Lower lobe of right lung (tissue), 2 donors: Measurements from ENCODE around the gene TWSG1. TPM values are rescaled to one million over a fixed set of nuclear protein-coding genes. Genes with fewer than 3 reads are reported as not detected.

Experiments
- ATAC-seq, 2 donors: fragments of 200-7000 bp; cut with Tn5 transposase; one replicate each; pipeline ENCODE4 v1.9.1; 2020 to 2022; ENCODE audit warnings: mild to moderate bottlenecking in 2 of 2, moderate library complexity in 2 of 2
- DNase-seq: peaks from one replicate; pipeline ENCODE4 v3.0.0-alpha.2; 2020
- H3K27ac ChIP-seq: fragments of 200-600 bp; one replicate; pipeline ENCODE4 v1.8.0; 2022
- H3K27me3 ChIP-seq: fragments of 200-600 bp; one replicate; pipeline ENCODE4 v1.8.0; 2022; ENCODE audit warnings: low read depth
- H3K36me3 ChIP-seq: fragments of 200-600 bp; one replicate; pipeline ENCODE4 v1.8.0; 2022; ENCODE audit warnings: mild to moderate bottlenecking
- H3K4me1 ChIP-seq: fragments of 200-600 bp; one replicate; pipeline ENCODE4 v1.8.0; 2022
- H3K4me3 ChIP-seq: fragments of 200-600 bp; one replicate; pipeline ENCODE4 v1.8.0; 2022; ENCODE audit warnings: mild to moderate bottlenecking
- H3K9me3 ChIP-seq: fragments of 200-600 bp; one replicate; pipeline ENCODE4 v1.8.0; 2022
- intact Hi-C: fragments of 100-400 bp; cut with DNase I; formaldehyde crosslinking; loops from one replicate; pipeline ENCODE4 v1.11.0; 2022
- total RNA-seq: library from RNA; stranded (reverse); fragmentation: NEBNext Ultra II Directional; extraction: Animal tissue kit (Norgen Biotek cat#: 25700); gene quantifications from one replicate; pipeline ENCODE4 v1.2.1, GENCODE V29; 2021
- TF ChIP-seq, protein P1 (sequence below): fragments of 200-600 bp; IDR thresholded peaks from one replicate; pipeline ENCODE4 v1.8.0; 2022; ENCODE audit warnings: antibody characterized with exemption, mild to moderate bottlenecking
- donor health status: DM: no; HTN: yes; CAD: no; lungs with severe emphysema.

TWSG1 gene
- total RNA-seq, 1 donor from 2014 or later = 31.4 TPM

- H3K27me3 ChIP-seq = no peaks in the 10 kb centered on the region
- H3K4me3 ChIP-seq = no peak overlapping the region
- no peaks in the 10 kb centered on the region for H3K9me3 ChIP-seq
- no peak overlapping the region for H3K27ac ChIP-seq
- DNase-seq (no peak), ATAC-seq (no peak)
- TF ChIP-seq, protein P1, sequence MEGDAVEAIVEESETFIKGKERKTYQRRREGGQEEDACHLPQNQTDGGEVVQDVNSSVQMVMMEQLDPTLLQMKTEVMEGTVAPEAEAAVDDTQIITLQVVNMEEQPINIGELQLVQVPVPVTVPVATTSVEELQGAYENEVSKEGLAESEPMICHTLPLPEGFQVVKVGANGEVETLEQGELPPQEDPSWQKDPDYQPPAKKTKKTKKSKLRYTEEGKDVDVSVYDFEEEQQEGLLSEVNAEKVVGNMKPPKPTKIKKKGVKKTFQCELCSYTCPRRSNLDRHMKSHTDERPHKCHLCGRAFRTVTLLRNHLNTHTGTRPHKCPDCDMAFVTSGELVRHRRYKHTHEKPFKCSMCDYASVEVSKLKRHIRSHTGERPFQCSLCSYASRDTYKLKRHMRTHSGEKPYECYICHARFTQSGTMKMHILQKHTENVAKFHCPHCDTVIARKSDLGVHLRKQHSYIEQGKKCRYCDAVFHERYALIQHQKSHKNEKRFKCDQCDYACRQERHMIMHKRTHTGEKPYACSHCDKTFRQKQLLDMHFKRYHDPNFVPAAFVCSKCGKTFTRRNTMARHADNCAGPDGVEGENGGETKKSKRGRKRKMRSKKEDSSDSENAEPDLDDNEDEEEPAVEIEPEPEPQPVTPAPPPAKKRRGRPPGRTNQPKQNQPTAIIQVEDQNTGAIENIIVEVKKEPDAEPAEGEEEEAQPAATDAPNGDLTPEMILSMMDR = no peak
- H3K36me3 ChIP-seq = peaks cover 20% of the 10 kb centered on the region
- intact Hi-C loops = no loop called here
- H3K4me1 ChIP-seq = peaks cover 9% of the 10 kb centered on the region
Measured at GRCh38 chr18:9343577-9343976, 9.0 kb downstream of the TWSG1 start.

GRCh38 chr18:9346775-9347174 lies 12.2 kb downstream of the TWSG1 start:
- ATAC-seq = no peak
- no peaks in the 10 kb centered on the region for H3K9me3 ChIP-seq
- TF ChIP-seq, protein P1 = no peak
- H3K36me3 ChIP-seq = no peaks in the 10 kb centered on the region
- no peak for DNase-seq
- intact Hi-C loops = no loop called here
- no peaks in the 10 kb centered on the region for H3K27me3 ChIP-seq
- peaks cover 16% of the 10 kb centered on the region for H3K4me1 ChIP-seq
- no peak overlapping the region for H3K27ac ChIP-seq
- H3K4me3 ChIP-seq = no peak overlapping the region

GRCh38 chr18:9348079-9348671 lies 13.6 kb downstream of the TWSG1 start:
- Histone ChIP-seq H3K4me3 (no peak overlapping the region), H3K4me1 (peaks cover 16% of the 10 kb centered on the region), H3K9me3 (no peaks in the 10 kb centered on the region), H3K27ac (no peak overlapping the region), H3K36me3 (no peaks in the 10 kb centered on the region), H3K27me3 (no peaks in the 10 kb centered on the region)
- TF ChIP-seq, protein P1 = no peak
- intact Hi-C loops = no loop called here
- DNase-seq (no peak), ATAC-seq (no peak)

- no peak overlapping the region for H3K4me3 ChIP-seq
- no peak overlapping the region for H3K27ac ChIP-seq
- no peaks in the 10 kb centered on the region for H3K36me3 ChIP-seq
- no peaks in the 10 kb centered on the region for H3K27me3 ChIP-seq
- TF ChIP-seq, protein P1 = no peak
- no peaks in the 10 kb centered on the region for H3K9me3 ChIP-seq
- H3K4me1 ChIP-seq = peaks cover 16% of the 10 kb centered on the region
- intact Hi-C loops = no loop called here
- DNase-seq = no peak
- ATAC-seq = no peak
Measured at GRCh38 chr18:9348766-9349165, 14.2 kb downstream of the TWSG1 start.

DNA sequence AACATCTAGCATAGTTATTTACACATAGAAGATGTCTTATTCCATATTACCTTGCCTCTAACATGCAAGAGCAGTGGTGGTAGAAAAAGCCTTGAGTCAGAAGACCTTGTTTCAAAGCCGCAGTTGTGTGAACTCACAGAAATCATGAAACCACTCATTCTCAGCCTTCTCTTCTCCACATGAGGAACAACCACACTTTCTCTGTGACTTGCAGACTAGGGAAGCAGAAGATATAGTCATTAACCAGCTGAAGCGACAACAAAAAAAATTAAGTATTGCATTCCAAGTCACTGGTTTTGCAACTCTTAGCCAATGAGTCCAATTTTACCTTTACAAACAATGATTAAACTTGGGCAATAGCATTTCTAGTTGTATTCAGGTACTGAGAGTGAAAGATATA lies 19.0 kb downstream of the TWSG1 start:
- H3K9me3 ChIP-seq = no peaks in the 10 kb centered on the region
- H3K27ac ChIP-seq = no peak overlapping the region
- H3K27me3 ChIP-seq = no peaks in the 10 kb centered on the region
- TF ChIP-seq, protein P1 = no peak
- no peaks in the 10 kb centered on the region for H3K36me3 ChIP-seq
- intact Hi-C loops = no loop called here
- no peak overlapping the region for H3K4me3 ChIP-seq
- ATAC-seq = peak in 1 of 2 donors; percentile 19
- no peak for DNase-seq
- H3K4me1 ChIP-seq = peaks cover 6% of the 10 kb centered on the region

GRCh38 chr18:9354256-9354655 lies 19.7 kb downstream of the TWSG1 start:
- no peaks in the 10 kb centered on the region for H3K9me3 ChIP-seq
- H3K27ac ChIP-seq = no peak overlapping the region
- H3K27me3 ChIP-seq = no peaks in the 10 kb centered on the region
- ATAC-seq (no peak), DNase-seq (no peak)
- intact Hi-C loops = no loop called here
- H3K4me1 ChIP-seq = no peaks in the 10 kb centered on the region
- TF ChIP-seq, protein P1 = no peak
- H3K4me3 ChIP-seq = no peak overlapping the region
- no peaks in the 10 kb centered on the region for H3K36me3 ChIP-seq
